ENCODE results near the gene APRT. TPM values are rescaled to one million over a fixed set of nuclear protein-coding genes. Genes with fewer than 3 reads are reported as not detected.

Gene APRT
- total and polyA plus RNA-seq, 2 of the 4 experiments (the other 2 are of a cell fraction): 40.5 to 157 TPM

- TF ChIP-seq ELK1 (IDR thresholded peaks at IDR 0.05; ENCODE audit: borderline replicate concordance, low read depth, low read length) (no peak), MAFK (IDR thresholded peaks at IDR 0.05; ENCODE audit: low read depth, low read length) (no peak), USF2 (IDR thresholded peaks at IDR 0.05; ENCODE audit: low read depth, low read length) (peak; percentile 100)
Observed at GRCh38 chr16:88856828-88857727, 45.4 kb upstream of the APRT start, which contains the start of the genes GALNS and TRAPPC2L (continued).

All from IMR-90 (cell line).